GM12801 (cell line): Measurements from ENCODE around the gene ALG14.

Source experiments
- TF ChIP-seq, protein P1 (sequence below): IDR thresholded peaks from one replicate; pipeline ENCODE4 v1.5.1; 2011; ENCODE audit warnings: control low read depth; ENCODE audit not compliant: insufficient read length; ENCODE audit errors: extremely low read depth

Gene ALG14

DNA sequence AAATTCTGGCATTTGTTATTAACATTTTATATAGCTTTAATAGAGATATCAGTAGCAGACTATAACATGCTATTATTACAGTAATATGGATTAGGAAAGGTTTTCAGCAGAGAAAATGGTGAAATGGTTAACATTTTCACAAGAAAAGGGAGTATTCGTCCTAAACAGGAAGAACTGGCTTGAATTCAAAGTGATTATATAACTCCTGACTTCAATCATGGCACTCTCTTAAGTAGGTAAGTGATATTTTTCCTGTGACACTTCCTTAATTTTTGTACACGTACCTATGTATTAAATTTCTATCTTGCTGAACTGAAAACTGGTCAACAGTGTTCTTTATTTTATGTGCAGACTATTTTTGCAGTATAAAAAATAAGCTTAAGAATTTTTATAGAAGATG is 77.9 kb downstream of the ALG14 start:
- TF ChIP-seq, protein P1, sequence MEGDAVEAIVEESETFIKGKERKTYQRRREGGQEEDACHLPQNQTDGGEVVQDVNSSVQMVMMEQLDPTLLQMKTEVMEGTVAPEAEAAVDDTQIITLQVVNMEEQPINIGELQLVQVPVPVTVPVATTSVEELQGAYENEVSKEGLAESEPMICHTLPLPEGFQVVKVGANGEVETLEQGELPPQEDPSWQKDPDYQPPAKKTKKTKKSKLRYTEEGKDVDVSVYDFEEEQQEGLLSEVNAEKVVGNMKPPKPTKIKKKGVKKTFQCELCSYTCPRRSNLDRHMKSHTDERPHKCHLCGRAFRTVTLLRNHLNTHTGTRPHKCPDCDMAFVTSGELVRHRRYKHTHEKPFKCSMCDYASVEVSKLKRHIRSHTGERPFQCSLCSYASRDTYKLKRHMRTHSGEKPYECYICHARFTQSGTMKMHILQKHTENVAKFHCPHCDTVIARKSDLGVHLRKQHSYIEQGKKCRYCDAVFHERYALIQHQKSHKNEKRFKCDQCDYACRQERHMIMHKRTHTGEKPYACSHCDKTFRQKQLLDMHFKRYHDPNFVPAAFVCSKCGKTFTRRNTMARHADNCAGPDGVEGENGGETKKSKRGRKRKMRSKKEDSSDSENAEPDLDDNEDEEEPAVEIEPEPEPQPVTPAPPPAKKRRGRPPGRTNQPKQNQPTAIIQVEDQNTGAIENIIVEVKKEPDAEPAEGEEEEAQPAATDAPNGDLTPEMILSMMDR, result no peak

DNA sequence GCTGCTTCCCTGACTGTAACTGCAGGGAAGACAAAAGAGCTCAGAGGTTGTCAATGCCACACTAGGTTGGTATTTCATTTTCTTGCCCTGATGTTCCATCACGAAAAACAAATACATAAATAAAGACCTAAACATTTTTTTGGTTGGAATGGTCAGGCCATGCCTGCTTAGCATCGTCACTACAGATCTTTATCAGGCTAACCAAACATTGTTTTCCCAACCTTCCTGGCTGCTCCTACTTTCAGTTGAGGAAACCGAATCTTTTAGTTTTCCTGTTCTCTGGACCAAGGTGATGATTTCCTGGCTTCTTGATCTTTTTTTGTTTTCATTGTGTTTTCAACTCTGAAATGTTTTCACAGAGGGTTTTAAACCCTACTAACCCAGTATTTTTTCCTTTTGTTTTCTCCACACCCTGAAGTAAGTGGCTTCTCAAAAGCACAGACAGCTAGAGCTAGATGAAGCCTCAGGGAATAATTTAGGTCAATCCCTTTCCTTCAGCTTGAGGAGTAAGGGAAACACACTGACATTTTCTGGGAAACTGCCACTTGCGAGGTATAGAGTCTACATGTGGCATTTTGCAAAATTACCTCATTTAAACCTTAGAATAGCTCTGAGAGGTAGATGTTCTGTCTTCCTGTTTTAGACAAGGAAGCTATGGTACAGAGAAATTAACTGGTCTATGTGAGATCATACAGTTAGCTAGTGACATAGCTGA is 78.7 kb downstream of the ALG14 start:
- TF ChIP-seq, protein P1, result no peak

DNA sequence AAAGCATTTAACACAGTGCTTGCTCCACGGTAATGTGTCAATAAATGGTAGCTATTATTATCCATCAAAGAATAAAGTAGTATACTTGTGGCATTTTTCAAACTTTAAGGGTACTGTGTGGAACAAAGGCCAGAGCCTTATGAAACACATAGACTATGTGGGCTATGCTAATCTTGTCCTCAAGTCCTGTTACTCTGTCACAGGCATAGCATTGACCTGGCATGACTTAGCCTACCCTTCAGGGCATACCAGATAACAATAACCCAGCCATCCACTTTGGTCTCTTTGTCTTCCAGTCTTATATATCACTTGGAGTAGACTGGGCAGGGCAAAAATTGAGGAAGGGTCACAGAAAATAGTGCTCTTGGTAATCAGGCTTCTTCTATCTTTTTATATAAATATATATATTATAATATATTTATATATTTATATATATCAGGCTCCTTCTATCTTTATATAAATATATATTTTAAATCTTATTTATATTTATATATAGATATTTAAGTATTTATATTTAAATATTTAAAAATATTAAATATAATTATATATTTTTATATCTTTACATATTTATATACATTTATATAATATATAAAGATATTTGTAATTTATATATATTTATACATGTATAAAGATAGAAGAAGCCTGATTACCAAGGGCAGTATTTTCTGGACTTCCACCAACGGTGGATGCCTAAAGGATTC is 79.7 kb downstream of the ALG14 start:
- TF ChIP-seq, protein P1, result no peak

DNA sequence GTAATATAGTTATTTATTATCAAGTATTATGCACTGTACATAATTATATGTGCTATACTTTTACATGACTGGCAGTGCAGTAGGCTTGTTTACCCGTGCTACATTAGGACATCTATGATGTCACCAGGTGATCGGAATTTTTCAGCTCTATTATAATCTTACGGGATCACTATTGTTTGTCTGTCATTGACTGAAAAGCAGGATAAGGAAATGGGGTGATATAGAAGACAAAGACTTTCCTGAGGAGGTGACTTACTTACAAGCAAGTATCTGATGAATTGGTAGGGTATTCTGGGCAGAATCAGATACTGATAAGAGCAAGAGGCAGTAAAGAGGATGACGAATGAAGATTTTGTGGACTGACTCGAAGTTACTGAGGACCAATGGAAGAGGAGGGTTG is 80.6 kb downstream of the ALG14 start:
- TF ChIP-seq, protein P1, result no peak

DNA sequence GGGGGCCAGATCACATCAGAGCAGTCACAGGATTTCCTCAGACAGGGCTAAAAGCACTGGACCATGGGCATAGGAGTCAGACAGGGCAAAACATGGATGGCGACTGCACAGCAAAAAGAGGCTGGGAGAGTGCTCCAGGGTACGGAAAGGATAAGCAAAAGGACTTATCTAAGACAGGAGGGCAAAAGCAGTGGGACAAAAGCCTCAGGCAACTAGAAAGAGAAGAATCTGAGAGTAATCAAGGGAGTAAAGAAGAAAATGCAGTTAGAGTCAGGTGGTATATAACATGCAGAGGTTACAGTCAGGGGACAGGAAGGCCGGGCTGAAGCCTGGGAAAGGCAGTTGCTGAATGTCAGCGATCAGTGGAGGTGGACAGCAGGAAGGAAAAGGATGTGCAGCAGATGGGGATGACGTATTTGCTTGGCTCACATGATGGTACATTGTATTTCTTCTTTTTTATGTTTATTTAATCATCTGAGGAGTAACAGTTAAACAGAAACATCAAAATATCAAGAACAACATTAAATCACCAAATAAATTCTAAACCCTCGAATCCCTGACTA is 82.8 kb downstream of the ALG14 start:
- TF ChIP-seq, protein P1, result no peak

DNA sequence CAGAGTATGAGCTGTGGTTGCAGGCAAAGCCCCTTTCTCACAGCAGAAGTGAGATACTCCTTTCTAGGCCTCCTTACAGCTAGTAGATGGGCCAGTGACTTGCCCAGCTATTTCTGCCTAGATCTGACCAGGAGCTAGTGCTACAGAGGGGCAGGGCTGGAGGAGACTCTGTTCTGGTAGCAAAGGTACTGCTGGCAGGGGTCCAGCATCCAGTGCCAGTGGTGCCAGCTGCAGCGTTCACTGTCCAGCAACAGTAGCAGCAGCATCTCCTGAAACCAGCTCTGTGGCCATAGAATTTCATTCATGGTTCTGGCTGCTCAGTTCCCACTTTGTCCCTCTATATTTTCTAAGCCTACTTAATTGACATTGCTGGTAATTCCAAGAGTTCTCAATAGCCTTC is 83.4 kb downstream of the ALG14 start:
- TF ChIP-seq, protein P1, result no peak

DNA sequence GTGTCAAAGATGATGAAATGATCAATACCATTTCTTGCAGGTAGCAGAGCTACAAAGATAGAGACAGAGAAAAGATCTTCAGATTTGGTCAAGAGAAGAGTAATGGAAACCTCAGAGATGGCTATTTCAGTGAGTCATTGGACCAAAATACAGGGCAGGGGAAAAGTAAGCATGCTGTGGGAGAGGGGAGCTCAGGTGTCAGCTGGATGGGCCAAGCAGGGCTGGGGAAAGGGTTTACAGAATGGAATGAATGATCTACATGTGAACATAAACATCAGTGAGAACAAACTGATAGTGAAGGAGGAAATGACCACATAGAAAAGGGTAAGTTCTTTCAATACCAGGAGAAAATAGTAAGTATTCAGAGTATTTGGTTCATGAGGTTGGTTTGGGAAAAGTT is 84.4 kb downstream of the ALG14 start:
- TF ChIP-seq, protein P1, result no peak
